SK-N-SH treated with all-trans-retinoic acid at 6 μM for 48 hours (cell line): ENCODE data around the gene HSF2.

Experiments used
- CSDC2 ChIP-seq: fragments of 250-450 bp; sonication (Bioruptor Pico); IDR thresholded peaks from 2 replicates; pipeline ENCODE4 v1.5.0; 2020; ENCODE audit warnings: mild to moderate bottlenecking, moderate library complexity
- ESRRG ChIP-seq: fragments of 250-450 bp; sonication (Bioruptor Pico); IDR thresholded peaks from 2 replicates; pipeline ENCODE4 v1.6.1; 2021; ENCODE audit warnings: mild to moderate bottlenecking
- GLIS3 ChIP-seq: fragments of 250-450 bp; sonication (Bioruptor Pico); IDR thresholded peaks from 2 replicates; pipeline ENCODE4 v1.5.0; 2020; ENCODE audit warnings: mild to moderate bottlenecking, moderate library complexity
- ISL1 ChIP-seq: fragments of 250-450 bp; sonication (Bioruptor Pico); IDR thresholded peaks from 2 replicates; pipeline ENCODE4 v2.1.2; 2022; ENCODE audit warnings: mild to moderate bottlenecking, moderate library complexity
- RARB ChIP-seq: fragments of 250-450 bp; sonication (Bioruptor Pico); IDR thresholded peaks from 2 replicates; pipeline ENCODE4 v1.8.0; 2021; ENCODE audit warnings: mild to moderate bottlenecking, moderate library complexity
- ZFP3 ChIP-seq: fragments of 250-450 bp; sonication (Bioruptor Pico); IDR thresholded peaks from 2 replicates; pipeline ENCODE4 v1.5.0; 2020; ENCODE audit warnings: mild to moderate bottlenecking, moderate library complexity
- ZFP30 ChIP-seq: fragments of 450-650 bp; formaldehyde crosslinking; IDR thresholded peaks from 2 replicates; pipeline ENCODE4 v1.5.0; 2022; ENCODE audit warnings: mild to moderate bottlenecking, moderate library complexity
- ZNF8 ChIP-seq: fragments of 450-650 bp; formaldehyde crosslinking; IDR thresholded peaks from 2 replicates; pipeline ENCODE4 v1.5.0; 2020; ENCODE audit warnings: mild to moderate bottlenecking, moderate library complexity
- TF ChIP-seq, protein P1 (sequence below): fragments of 250-450 bp; sonication (Bioruptor Pico); IDR thresholded peaks from 2 replicates; pipeline ENCODE4 v1.8.0; 2021; ENCODE audit warnings: low read depth, mild to moderate bottlenecking, moderate library complexity, borderline replicate concordance
- TF ChIP-seq, protein P2 (sequence below): fragments of 250-450 bp; sonication (Bioruptor Pico); IDR thresholded peaks from 2 replicates; pipeline ENCODE4 v1.8.0; 2020; ENCODE audit warnings: mild to moderate bottlenecking, moderate library complexity, borderline replicate concordance

DNA sequence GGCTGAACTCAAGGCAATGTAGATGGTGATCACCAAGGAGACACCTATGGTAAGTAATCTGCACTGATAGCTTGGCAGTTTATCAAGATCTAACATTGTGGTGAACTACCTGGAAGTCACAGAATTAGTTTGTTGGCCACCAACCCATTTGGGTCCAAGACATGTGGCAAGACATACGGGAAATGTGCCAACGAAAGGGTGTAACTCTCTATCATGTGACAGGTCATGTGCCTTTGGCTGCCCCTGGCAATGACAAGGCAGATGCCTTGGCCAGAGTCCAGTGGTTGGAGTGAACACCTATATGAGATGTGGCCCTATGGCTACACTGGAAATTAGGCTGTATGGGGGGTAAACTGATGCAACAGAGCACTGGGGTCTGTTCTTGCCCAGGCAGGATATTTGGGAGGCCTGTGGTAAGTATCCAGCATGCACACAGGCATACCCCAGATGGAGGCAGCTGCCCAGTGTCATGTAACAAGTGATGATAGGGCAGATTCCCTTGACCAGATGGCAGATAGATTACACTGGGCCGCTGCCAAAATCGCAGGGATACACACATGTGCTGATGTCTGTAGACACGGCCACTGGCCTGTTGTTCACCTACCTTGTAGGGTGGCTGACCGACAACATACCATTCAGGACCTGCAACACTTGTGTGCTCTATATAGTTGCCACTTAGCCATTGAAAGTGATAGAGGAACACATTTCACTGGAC lies 35.5 kb upstream of the HSF2 start:
- TF ChIP-seq ZFP30 (CRISPR knock-in tag), result no peak
- no peak for TF ChIP-seq RARB
- TF ChIP-seq, protein P1, sequence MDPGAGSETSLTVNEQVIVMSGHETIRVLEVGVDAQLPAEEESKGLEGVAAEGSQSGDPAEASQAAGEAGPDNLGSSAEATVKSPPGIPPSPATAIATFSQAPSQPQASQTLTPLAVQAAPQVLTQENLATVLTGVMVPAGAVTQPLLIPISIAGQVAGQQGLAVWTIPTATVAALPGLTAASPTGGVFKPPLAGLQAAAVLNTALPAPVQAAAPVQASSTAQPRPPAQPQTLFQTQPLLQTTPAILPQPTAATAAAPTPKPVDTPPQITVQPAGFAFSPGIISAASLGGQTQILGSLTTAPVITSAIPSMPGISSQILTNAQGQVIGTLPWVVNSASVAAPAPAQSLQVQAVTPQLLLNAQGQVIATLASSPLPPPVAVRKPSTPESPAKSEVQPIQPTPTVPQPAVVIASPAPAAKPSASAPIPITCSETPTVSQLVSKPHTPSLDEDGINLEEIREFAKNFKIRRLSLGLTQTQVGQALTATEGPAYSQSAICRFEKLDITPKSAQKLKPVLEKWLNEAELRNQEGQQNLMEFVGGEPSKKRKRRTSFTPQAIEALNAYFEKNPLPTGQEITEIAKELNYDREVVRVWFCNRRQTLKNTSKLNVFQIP, result no peak
- no peak for TF ChIP-seq ZFP3 (CRISPR knock-in tag)
- TF ChIP-seq ISL1, result no peak
- no peak for TF ChIP-seq ESRRG (CRISPR knock-in tag)
- TF ChIP-seq, protein P2, sequence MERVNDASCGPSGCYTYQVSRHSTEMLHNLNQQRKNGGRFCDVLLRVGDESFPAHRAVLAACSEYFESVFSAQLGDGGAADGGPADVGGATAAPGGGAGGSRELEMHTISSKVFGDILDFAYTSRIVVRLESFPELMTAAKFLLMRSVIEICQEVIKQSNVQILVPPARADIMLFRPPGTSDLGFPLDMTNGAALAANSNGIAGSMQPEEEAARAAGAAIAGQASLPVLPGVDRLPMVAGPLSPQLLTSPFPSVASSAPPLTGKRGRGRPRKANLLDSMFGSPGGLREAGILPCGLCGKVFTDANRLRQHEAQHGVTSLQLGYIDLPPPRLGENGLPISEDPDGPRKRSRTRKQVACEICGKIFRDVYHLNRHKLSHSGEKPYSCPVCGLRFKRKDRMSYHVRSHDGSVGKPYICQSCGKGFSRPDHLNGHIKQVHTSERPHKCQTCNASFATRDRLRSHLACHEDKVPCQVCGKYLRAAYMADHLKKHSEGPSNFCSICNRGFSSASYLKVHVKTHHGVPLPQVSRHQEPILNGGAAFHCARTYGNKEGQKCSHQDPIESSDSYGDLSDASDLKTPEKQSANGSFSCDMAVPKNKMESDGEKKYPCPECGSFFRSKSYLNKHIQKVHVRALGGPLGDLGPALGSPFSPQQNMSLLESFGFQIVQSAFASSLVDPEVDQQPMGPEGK (CRISPR knock-in tag), result no peak
- no peak for TF ChIP-seq GLIS3 (CRISPR knock-in tag)
- no peak for TF ChIP-seq ZNF8 (CRISPR knock-in tag)
- no peak for TF ChIP-seq CSDC2 (CRISPR knock-in tag)
